Kidney (tissue), 14 donors: Measurements from ENCODE around the gene ASCC3. TPM values are rescaled to one million over a fixed set of nuclear protein-coding genes. Genes with fewer than 3 reads are reported as not detected.

Experiments used
- DNase-seq, 5 donors: peaks; one replicate each; pipeline ENCODE4 v3.0.0-alpha.2; 2013 to 2020
- FAIRE-seq: peaks from 2 replicates; lab custom pipeline; 2012; peaks lifted over from hg19 to GRCh38; lab: Jason Lieb, UNC
- H3K27ac ChIP-seq, 2 donors: one replicate each; pipeline ENCODE4 v1.7.0; 2013; ENCODE audit warnings: low read depth in 2 of 2, low read length in 2 of 2, inconsistent platforms in 1 of 2
- H3K27me3 ChIP-seq: one replicate; pipeline ENCODE4 v1.7.1; 2013; ENCODE audit warnings: low read length, inconsistent platforms; ENCODE audit not compliant: control insufficient read depth, insufficient read depth
- H3K36me3 ChIP-seq, 3 donors: one replicate each; pipeline versions ENCODE4 v1.7.0 to v1.7.1; 2013; ENCODE audit warnings: low read length in 3 of 3, control low read depth in 1 of 3, inconsistent platforms in 1 of 3; ENCODE audit not compliant: insufficient read depth in 3 of 3, control insufficient read depth in 2 of 3
- H3K4me1 ChIP-seq, 3 donors: one replicate each; pipeline versions ENCODE4 v1.7.0 to v1.7.1; 2013; ENCODE audit warnings: low read length in 3 of 3, inconsistent platforms in 1 of 3, low read depth in 1 of 3; ENCODE audit not compliant: control insufficient read depth in 2 of 3, insufficient read depth in 2 of 3
- H3K4me3 ChIP-seq, 3 donors: one replicate each; pipeline versions ENCODE4 v1.7.0 to v1.8.1; 2013; ENCODE audit warnings: low read length in 3 of 3, control low read depth in 1 of 3, inconsistent platforms in 1 of 3
- H3K9ac ChIP-seq, 3 donors: one replicate each; pipeline versions ENCODE4 v1.7.0 to v1.7.1; 2013; ENCODE audit warnings: low read length in 3 of 3, control low read depth in 1 of 3, inconsistent platforms in 1 of 3
- H3K9me3 ChIP-seq, 3 donors: one replicate each; pipeline versions ENCODE4 v1.7.0 to v1.7.1; 2013; ENCODE audit warnings: low read length in 3 of 3, control low read depth in 1 of 3, inconsistent platforms in 1 of 3; ENCODE audit not compliant: control insufficient read depth in 2 of 3, insufficient read depth in 1 of 3
- CTCF ChIP-seq: IDR thresholded peaks from 3 replicates; pipeline ENCODE4 v1.5.1; 2012; ENCODE audit warnings: mild to moderate bottlenecking, moderate library complexity, borderline replicate concordance; ENCODE audit not compliant: insufficient read depth; ENCODE audit errors: extremely low read depth
- intact Hi-C: fragments of 100-400 bp; cut with DNase I; formaldehyde crosslinking; loops from one replicate; pipeline ENCODE4 v1.11.1; 2022
- polyA plus RNA-seq: library from polyadenylated mRNA; stranded (reverse); fragments of 350-450 nt; fragmentation: Illumina TruSeq; extraction: RNeasy Lipid Tissue Mini Kit (QIAGEN cat#74804); gene quantifications from one replicate; pipeline ENCODE4 v1.2.3, GENCODE V29; 2014; ENCODE audit warnings: low read depth, low replicate concordance; ENCODE audit not compliant: insufficient read depth
- total RNA-seq: library from RNA; stranded (reverse); fragmentation: NEBNext Ultra II Directional; extraction: Animal tissue kit (Norgen Biotek cat#: 25700); gene quantifications from one replicate; pipeline ENCODE4 v1.2.1, GENCODE V29; 2021
- donor health status: control.
- donor health status: control.
- donor health status: control.
- donor health status: control.
- donor health status: control.
- donor health status: DM: yes; HTN: yes; CAD: no.
- donor health status: Normal renal cell carcinoma (clear cell type).

ASCC3 gene
- total and polyA plus RNA-seq, 2 donors from 2014 or later: 7.7 to 31.7 TPM

DNA sequence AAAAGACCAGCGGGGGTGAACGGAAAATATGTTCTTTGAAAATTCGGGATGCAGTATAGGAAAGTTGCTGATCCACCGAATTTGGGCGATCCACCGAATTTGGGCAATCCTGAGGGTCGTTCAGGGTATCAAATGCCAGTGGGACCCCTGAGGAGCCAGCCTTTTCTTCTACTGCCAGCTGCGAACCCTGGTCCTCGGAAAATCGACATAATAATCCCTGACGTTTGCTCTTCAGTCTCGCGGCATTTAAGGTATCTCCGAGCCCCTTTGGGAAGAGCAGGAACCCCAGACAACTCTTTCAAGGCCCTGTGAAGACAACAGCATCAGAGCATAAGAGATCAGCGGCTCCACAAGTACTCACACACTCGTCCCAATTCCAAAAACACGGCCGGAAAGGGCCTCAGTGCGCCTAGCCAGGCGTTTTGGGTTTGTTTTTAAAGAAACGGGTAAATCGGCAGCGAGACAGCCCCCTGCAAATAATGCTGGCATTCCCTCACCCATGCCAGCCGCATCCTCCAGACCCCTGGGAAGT is 417.4 kb downstream of the ASCC3 start:
- peak in 1 of 5 donors; percentile 37 for DNase-seq
- H3K9me3 ChIP-seq: no peaks in the 10 kb centered on the region

GRCh38 chr6:100462706-100463629 is 418.2 kb downstream of the ASCC3 start:
- Histone ChIP-seq H3K36me3 (peaks cover 0 to 5% (median 0%) of the 10 kb centered on the region in 3 donors), H3K27ac (peak overlapping the region; percentile 83 to 93), H3K4me3 (peak overlapping the region; percentile 65 to 77 (median 67)), H3K9ac (peak overlapping the region; percentile 70 to 94 (median 94)), H3K27me3 (peaks cover 73% of the 10 kb centered on the region), H3K9me3 (no peaks in the 10 kb centered on the region), H3K4me1 (peaks cover 0 to 5% (median 0%) of the 10 kb centered on the region in 3 donors)
- no peak for TF ChIP-seq CTCF
- DNase-seq (peak in 1 of 5 donors; percentile 47), FAIRE-seq (no peak)
- intact Hi-C loops: no loop called here

More for the DNA sequence above, 417.4 kb downstream of the ASCC3 start:
- Histone ChIP-seq H3K4me1 (peaks cover 0 to 3% (median 0%) of the 10 kb centered on the region in 3 donors), H3K27ac (peak overlapping the region; percentile 83 to 93), H3K27me3 (peaks cover 76% of the 10 kb centered on the region), H3K4me3 (peak overlapping the region; percentile 65 to 77 (median 67)), H3K36me3 (peaks cover 0 to 5% (median 0%) of the 10 kb centered on the region in 3 donors), H3K9ac (peak overlapping the region; percentile 70 to 94 (median 94))
- FAIRE-seq: no peak
- intact Hi-C loops: no loop called here
- no peak for TF ChIP-seq CTCF

- H3K27me3 ChIP-seq: peaks cover 76% of the 10 kb centered on the region
- FAIRE-seq: no peak
- H3K9me3 ChIP-seq: no peaks in the 10 kb centered on the region
Observed at GRCh38 chr6:100461917-100462705, 419.0 kb downstream of the ASCC3 start.

More at GRCh38 chr6:100461917-100462705, 419.0 kb downstream of the ASCC3 start:
- DNase-seq: peak in 1 of 5 donors; percentile 52
- Histone ChIP-seq H3K36me3 (peaks cover 0 to 5% (median 0%) of the 10 kb centered on the region in 3 donors), H3K9ac (peak overlapping the region; percentile 70 to 94 (median 78)), H3K27ac (peak overlapping the region; percentile 83 to 93), H3K4me1 (peaks cover 0 to 5% (median 3%) of the 10 kb centered on the region in 3 donors), H3K4me3 (peak overlapping the region; percentile 65 to 77 (median 67))
- TF ChIP-seq CTCF: no peak
- intact Hi-C loops: no loop called here
